ENCODE data around the gene LRP1B. TPM values are rescaled to one million over a fixed set of nuclear protein-coding genes. Genes with fewer than 3 reads are reported as not detected.

LRP1B gene
- total and polyA plus RNA-seq, 4 donors, result 0.01 to 0.84 (median 0.17) TPM

DNA sequence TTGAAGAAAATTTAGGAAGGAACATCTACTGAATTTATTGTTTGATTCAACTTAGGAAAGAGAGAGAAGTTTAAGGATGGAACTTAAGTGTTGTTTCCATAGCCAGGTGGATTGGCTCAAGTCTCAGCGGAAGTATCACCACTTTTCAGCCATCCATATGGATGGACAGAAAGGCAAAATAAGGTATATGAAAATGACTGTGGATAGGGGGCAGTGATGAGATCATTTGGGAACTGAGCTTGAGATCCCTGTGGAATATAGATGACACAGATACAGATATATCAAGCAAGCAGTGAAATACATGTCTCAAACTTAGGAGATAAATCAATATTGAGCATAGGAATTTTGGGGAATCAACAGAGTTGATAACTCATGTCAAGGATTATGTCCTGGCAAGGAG lies 1887.9 kb downstream of the LRP1B start:
- Histone ChIP-seq H3K9ac (ENCODE audit: low read depth in 1 of 2, low read length in 2 of 2) (no peak overlapping the region), H3K4me3 (ENCODE audit: low read depth in 1 of 3, low read length in 3 of 3) (no peak overlapping the region), H3K27me3 (ENCODE audit: control insufficient read depth in 4 of 4, insufficient read depth in 4 of 4, low read length in 3 of 4) (no peaks in the 10 kb centered on the region), H3K36me3 (ENCODE audit: control insufficient read depth in 4 of 4, insufficient read depth in 3 of 4, low read depth in 1 of 4, low read length in 3 of 4) (no peaks in the 10 kb centered on the region), H3K9me3 (ENCODE audit: control insufficient read depth in 4 of 4, low read length in 3 of 4) (no peaks in the 10 kb centered on the region), H3K27ac (ENCODE audit: low read depth in 1 of 2, low read length in 2 of 2) (no peak overlapping the region), H3K4me1 (ENCODE audit: control insufficient read depth in 4 of 4, insufficient read depth in 4 of 4, low read length in 3 of 4) (no peaks in the 10 kb centered on the region)
- TF ChIP-seq TAF1 (conservative IDR thresholded peaks at IDR 0.05), result no peak
- no peak for TF ChIP-seq FOXA2 (IDR thresholded peaks at IDR 0.05)
- no peak for TF ChIP-seq HNF4A (conservative IDR thresholded peaks at IDR 0.05)
- DNase-seq (ENCODE audit: low spot score), result no peak
- WGBS, result 90% methylated on average over 1 of the region's 1 CpG

DNA sequence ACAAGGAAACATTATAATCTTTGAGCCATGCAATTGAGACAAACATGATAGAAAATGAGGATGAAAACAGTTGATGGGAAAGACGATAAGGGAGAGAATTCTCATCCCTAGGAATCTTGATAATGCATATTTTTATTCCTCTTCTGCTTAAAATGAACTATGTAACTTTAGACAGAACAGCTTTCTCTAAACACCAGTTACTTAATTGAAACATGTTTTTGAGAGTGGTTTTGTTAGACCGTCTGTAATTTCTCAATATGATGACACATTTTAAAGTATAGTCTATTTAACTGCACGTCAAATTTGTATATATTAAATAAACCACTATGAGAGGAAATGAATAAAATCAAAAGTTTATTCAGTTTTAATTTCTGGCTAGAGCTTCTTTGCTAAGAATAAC lies 1896.7 kb downstream of the LRP1B start:
- no peak overlapping the region for H3K4me3 ChIP-seq (ENCODE audit: low read depth in 1 of 3, low read length in 3 of 3)
- H3K9ac ChIP-seq (ENCODE audit: low read depth in 1 of 2, low read length in 2 of 2), result no peak overlapping the region
- no peak for DNase-seq (ENCODE audit: low spot score)
- no peaks in the 10 kb centered on the region for H3K36me3 ChIP-seq (ENCODE audit: control insufficient read depth in 4 of 4, insufficient read depth in 3 of 4, low read depth in 1 of 4, low read length in 3 of 4)
- WGBS, result 57% methylated on average over 3 of the region's 3 CpGs
- TF ChIP-seq GABPA (IDR thresholded peaks at IDR 0.05 in 1 of 2, conservative IDR thresholded peaks at IDR 0.05 in 1 of 2) (no peak), JUND (IDR thresholded peaks at IDR 0.05) (no peak), NR2F2 (IDR thresholded peaks at IDR 0.05) (no peak), FOXA2 (IDR thresholded peaks at IDR 0.05) (no peak), YY1 (IDR thresholded peaks at IDR 0.05) (no peak), RAD21 (IDR thresholded peaks at IDR 0.05) (no peak), HNF4G (IDR thresholded peaks at IDR 0.05) (no peak), RXRA (IDR thresholded peaks at IDR 0.05) (no peak), HNF4A (conservative IDR thresholded peaks at IDR 0.05) (no peak), EGR1 (IDR thresholded peaks at IDR 0.05; ENCODE audit: low read depth in 2 of 2) (no peak), SP1 (IDR thresholded peaks at IDR 0.05) (no peak), TAF1 (conservative IDR thresholded peaks at IDR 0.05) (no peak), FOXA1 (IDR thresholded peaks at IDR 0.05) (no peak)
- TF ChIP-seq, protein P1, sequence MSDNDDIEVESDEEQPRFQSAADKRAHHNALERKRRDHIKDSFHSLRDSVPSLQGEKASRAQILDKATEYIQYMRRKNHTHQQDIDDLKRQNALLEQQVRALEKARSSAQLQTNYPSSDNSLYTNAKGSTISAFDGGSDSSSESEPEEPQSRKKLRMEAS (IDR thresholded peaks at IDR 0.05), result no peak
- TF ChIP-seq, protein P2, sequence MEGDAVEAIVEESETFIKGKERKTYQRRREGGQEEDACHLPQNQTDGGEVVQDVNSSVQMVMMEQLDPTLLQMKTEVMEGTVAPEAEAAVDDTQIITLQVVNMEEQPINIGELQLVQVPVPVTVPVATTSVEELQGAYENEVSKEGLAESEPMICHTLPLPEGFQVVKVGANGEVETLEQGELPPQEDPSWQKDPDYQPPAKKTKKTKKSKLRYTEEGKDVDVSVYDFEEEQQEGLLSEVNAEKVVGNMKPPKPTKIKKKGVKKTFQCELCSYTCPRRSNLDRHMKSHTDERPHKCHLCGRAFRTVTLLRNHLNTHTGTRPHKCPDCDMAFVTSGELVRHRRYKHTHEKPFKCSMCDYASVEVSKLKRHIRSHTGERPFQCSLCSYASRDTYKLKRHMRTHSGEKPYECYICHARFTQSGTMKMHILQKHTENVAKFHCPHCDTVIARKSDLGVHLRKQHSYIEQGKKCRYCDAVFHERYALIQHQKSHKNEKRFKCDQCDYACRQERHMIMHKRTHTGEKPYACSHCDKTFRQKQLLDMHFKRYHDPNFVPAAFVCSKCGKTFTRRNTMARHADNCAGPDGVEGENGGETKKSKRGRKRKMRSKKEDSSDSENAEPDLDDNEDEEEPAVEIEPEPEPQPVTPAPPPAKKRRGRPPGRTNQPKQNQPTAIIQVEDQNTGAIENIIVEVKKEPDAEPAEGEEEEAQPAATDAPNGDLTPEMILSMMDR (IDR thresholded peaks at IDR 0.05; ENCODE audit: low read depth, low read length, missing input control), result no peak
- TF ChIP-seq, protein P3, sequence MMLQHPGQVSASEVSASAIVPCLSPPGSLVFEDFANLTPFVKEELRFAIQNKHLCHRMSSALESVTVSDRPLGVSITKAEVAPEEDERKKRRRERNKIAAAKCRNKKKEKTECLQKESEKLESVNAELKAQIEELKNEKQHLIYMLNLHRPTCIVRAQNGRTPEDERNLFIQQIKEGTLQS (IDR thresholded peaks at IDR 0.05), result no peak
- TF ChIP-seq, protein P4, sequence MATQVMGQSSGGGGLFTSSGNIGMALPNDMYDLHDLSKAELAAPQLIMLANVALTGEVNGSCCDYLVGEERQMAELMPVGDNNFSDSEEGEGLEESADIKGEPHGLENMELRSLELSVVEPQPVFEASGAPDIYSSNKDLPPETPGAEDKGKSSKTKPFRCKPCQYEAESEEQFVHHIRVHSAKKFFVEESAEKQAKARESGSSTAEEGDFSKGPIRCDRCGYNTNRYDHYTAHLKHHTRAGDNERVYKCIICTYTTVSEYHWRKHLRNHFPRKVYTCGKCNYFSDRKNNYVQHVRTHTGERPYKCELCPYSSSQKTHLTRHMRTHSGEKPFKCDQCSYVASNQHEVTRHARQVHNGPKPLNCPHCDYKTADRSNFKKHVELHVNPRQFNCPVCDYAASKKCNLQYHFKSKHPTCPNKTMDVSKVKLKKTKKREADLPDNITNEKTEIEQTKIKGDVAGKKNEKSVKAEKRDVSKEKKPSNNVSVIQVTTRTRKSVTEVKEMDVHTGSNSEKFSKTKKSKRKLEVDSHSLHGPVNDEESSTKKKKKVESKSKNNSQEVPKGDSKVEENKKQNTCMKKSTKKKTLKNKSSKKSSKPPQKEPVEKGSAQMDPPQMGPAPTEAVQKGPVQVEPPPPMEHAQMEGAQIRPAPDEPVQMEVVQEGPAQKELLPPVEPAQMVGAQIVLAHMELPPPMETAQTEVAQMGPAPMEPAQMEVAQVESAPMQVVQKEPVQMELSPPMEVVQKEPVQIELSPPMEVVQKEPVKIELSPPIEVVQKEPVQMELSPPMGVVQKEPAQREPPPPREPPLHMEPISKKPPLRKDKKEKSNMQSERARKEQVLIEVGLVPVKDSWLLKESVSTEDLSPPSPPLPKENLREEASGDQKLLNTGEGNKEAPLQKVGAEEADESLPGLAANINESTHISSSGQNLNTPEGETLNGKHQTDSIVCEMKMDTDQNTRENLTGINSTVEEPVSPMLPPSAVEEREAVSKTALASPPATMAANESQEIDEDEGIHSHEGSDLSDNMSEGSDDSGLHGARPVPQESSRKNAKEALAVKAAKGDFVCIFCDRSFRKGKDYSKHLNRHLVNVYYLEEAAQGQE (IDR thresholded peaks at IDR 0.05), result no peak
- TF ChIP-seq, protein P5, sequence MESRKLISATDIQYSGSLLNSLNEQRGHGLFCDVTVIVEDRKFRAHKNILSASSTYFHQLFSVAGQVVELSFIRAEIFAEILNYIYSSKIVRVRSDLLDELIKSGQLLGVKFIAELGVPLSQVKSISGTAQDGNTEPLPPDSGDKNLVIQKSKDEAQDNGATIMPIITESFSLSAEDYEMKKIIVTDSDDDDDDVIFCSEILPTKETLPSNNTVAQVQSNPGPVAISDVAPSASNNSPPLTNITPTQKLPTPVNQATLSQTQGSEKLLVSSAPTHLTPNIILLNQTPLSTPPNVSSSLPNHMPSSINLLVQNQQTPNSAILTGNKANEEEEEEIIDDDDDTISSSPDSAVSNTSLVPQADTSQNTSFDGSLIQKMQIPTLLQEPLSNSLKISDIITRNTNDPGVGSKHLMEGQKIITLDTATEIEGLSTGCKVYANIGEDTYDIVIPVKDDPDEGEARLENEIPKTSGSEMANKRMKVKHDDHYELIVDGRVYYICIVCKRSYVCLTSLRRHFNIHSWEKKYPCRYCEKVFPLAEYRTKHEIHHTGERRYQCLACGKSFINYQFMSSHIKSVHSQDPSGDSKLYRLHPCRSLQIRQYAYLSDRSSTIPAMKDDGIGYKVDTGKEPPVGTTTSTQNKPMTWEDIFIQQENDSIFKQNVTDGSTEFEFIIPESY (IDR thresholded peaks at IDR 0.05), result no peak
- H3K27me3 ChIP-seq (ENCODE audit: control insufficient read depth in 4 of 4, insufficient read depth in 4 of 4, low read length in 3 of 4), result no peaks in the 10 kb centered on the region
- no peaks in the 10 kb centered on the region for H3K9me3 ChIP-seq (ENCODE audit: control insufficient read depth in 4 of 4, low read length in 3 of 4)
- H3K27ac ChIP-seq (ENCODE audit: low read depth in 1 of 2, low read length in 2 of 2), result no peak overlapping the region
- no peaks in the 10 kb centered on the region for H3K4me1 ChIP-seq (ENCODE audit: control insufficient read depth in 4 of 4, insufficient read depth in 4 of 4, low read length in 3 of 4)
